A549 (cell line): Measurements from ENCODE around the gene NCS1.

Source experiments
- CTCF ChIP-seq: fragments of >200 bp; sonication (Bioruptor Twin); formaldehyde crosslinking; IDR thresholded peaks from 3 replicates; pipeline ENCODE4 v1.5.1; 2016
- HOXA7 ChIP-seq: fragments of 250-450 bp; sonication (Bioruptor Pico); IDR thresholded peaks from 2 replicates; pipeline ENCODE4 v1.5.0; 2020; ENCODE audit warnings: mild to moderate bottlenecking, moderate library complexity
- NR3C1 ChIP-seq: fragments of >200 bp; sonication (Bioruptor Twin); formaldehyde crosslinking; IDR thresholded peaks from 3 replicates; pipeline ENCODE4 v1.6.1; 2017
- PHF8 ChIP-seq: fragments of 200-600 bp; sonication (generic); IDR thresholded peaks from 2 replicates; pipeline ENCODE4 v1.6.1; 2016; ENCODE audit warnings: low read depth, mild to moderate bottlenecking, antibody characterized with exemption, moderate library complexity, borderline replicate concordance
- POLR2A ChIP-seq: IDR thresholded peaks from 2 replicates; pipeline ENCODE4 v1.6.1; 2012; ENCODE audit warnings: mild to moderate bottlenecking, low read length
- REST ChIP-seq: fragments of 200-600 bp; sonication (generic); IDR thresholded peaks from 2 replicates; pipeline ENCODE4 v1.6.1; 2016; ENCODE audit warnings: antibody characterized with exemption, mild to moderate bottlenecking, moderate library complexity
- RNF2 ChIP-seq: fragments of 200-600 bp; sonication (generic); IDR thresholded peaks from 2 replicates; pipeline ENCODE4 v1.6.1; 2016; ENCODE audit warnings: low read depth, mild to moderate bottlenecking, antibody characterized with exemption, moderate library complexity, borderline replicate concordance
- TFCP2L1 ChIP-seq: fragments of 250-450 bp; sonication (Bioruptor Pico); IDR thresholded peaks from 2 replicates; pipeline ENCODE4 v1.5.0; 2021; ENCODE audit warnings: mild to moderate bottlenecking

GRCh38 chr9:130204959-130205358, 32.8 kb downstream of the NCS1 start:
- TF ChIP-seq CTCF (no peak), POLR2A (no peak), PHF8 (no peak), TFCP2L1 (no peak), NR3C1 (no peak), REST (no peak), RNF2 (no peak), HOXA7 (CRISPR knock-in tag) (no peak)
